CD4-positive, alpha-beta T cell treated with Interleukin-15 for 4 hours (primary cell): ENCODE results near the gene SIRPB2.
A peak's percentile ranks its signal among the peaks of the same experiment; 100 is the strongest.

ENCODE experiments used
- DNase-seq: peaks from one replicate; pipeline ENCODE4 v3.0.0-alpha.2; 2020; ENCODE audit warnings: low spot score

Gene SIRPB2

GRCh38 chr20:1491281-1491840, at the start of gene SIRPB2:
Gene SIRPB2, minus strand, starts transcription at chr20:1491420. Its CDS starts 61 bp downstream, at chr20:1491359.
- no peak for DNase-seq

DNA sequence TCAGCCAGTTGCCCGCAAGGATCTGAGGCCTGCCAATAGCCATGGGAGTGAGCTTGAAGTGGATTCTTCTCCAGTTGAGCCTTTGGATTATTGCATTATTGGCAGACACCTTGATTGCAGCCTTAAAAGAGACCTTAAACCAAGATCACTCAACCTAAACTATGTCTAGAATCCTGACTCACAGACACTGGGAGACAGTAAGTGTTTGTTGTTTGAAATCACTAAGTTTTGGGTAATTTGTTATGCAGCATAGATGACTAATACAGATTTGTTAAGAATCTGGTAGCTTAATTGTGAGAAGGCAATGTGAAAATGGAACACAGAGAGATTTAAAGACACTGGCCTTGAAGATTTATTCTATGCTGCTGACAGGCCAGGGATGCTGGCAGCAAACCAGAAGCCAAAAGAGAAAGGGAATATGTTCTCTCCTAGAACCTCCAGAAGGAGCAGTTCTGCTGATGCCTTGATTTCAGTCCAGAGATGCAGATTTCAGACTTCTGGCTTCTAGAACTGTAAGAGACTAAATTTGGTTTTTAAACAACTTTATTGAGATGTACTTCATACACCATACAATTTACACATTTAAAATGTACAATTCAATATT, 48.7 kb upstream of the SIRPB2 start:
- no peak for DNase-seq

DNA sequence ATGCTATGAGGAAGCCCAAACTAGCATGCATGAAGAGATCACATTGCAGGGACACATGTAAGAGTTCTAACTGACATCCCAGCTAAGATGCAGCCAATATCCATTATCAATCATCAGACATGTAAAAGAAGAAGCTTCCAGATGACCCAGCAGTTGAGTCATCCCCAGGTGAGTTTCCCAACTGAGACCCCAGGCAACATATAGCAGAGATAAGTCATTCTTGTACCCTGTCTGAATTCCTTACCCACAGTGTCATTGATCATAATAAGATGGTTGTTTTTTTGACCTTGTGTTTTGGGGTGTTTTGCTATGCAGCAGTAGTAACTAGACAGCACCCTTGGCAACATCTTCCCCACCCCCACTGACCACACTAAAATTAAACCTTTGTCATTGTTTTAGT, 47.4 kb upstream of the SIRPB2 start:
- no peak for DNase-seq

- DNase-seq = no peak
Observed at GRCh38 chr20:1537731-1538058, 46.5 kb upstream of the SIRPB2 start.

DNA sequence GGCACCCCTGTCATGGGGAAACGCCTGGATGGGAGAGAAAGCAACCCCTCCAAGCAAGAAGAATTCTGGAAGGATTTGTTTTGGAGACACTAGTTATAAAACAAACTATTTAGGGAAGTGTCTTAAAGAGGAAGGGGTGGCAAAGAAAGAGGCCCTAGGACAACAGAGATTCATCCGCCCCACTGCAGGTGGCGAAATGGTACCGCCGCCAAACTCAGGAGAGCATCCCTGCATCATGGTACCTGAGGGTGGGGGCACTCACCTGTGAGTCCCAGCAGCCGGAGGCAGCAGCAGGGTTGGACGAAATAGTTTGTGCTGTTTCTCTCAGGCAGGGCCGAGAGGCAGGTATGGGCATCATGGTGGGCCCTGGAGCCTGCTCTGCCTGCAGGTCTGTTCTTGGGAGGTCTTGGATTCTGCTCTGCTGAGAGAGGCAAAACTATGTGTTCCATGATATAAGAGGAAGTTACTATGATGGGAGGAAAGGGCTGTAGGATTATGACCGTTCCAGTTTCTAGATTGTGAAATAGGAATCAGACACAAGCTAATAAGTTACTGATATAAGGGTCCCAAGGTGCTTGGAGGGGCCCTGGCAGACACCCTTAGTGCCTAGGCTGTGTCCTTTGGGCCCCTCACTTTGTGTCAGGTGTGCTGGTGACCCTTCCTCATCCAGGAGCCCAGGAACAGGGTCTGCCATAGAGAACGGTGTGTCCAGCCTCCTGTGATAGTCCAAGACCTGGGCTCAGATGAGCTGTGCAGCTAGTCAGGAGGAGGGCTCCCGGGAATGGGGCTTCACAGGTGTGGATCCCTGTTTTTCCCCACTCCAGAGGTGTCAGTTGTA, 45.9 kb upstream of the SIRPB2 start:
- no peak for DNase-seq

DNA sequence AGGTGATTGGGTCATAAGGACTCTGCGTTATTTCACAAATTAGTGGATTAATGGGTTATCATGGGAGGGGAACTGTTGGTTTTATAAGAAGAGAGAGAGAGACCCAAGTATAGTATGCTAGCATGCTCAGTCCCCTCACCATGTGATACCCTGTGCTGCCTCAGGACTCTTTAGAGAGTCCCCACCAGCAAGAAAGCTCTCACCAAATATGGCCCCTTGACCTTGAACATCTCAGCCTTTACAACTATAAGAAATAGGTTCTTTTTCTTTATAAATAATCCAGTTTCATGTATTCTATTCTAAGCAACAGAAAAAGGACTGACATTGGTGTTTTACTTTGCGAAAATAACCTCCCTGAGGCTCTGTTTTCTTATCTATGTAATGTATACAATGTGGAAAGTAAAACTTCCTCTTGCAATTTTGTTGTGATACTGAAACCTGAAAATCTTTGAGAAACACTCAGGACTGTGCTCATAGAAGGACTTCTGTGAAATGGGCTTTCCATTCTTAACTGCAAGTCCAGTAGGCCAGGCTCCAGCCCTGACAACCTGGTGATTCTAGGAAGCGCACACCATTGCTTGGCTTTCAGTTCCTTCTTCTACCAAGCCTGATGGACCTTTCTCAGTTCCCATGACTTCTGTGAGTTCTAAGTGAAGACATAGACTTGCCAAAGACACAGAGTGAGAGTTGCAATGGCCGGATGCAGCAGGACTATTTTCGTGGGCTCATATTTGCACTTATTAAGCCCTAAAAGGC, 44.4 kb upstream of the SIRPB2 start:
- no peak for DNase-seq

- DNase-seq = no peak
Observed at GRCh38 chr20:1534526-1534925, 43.3 kb upstream of the SIRPB2 start.

GRCh38 chr20:1533059-1533458, 41.8 kb upstream of the SIRPB2 start:
- peak; percentile 19 for DNase-seq

DNA sequence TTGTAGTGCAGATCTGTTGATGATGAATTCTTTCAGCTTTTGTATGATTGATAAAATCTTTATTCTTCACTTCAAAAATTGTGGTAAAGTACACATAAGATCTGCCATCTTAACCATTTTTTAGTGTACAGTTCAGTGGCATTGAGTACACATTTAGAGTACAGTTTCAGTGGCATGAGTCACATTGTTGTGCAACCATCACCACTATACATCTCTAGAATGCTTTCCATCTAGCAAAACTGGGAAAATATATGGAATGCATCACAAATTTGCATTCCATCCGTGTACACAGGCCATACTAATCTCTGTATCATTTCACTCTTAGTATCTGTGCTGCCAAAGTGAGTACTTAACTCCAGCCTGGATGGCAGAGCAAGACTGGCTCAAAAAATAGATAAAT, 37.6 kb upstream of the SIRPB2 start:
- no peak for DNase-seq

DNA sequence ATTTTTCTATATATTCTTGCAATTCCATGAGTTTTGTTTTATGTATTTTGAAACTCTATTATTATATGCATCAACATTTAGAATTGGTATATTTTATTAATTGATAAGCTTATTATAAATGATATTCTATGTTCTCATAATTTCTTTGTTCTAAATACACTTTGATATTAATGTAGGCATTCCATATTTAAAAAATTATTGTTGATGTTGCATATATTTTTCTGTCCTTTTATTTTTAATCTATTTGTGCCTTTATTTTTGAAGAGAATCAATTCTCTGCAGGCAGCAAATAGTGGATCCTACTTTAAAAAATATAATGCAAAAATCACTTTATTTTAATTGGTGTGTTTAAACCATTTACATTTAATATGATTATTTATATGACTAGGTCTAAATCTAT, 36.7 kb upstream of the SIRPB2 start:
- DNase-seq = no peak

- DNase-seq = no peak
Observed at GRCh38 chr20:1526896-1527295, 35.7 kb upstream of the SIRPB2 start.

DNA sequence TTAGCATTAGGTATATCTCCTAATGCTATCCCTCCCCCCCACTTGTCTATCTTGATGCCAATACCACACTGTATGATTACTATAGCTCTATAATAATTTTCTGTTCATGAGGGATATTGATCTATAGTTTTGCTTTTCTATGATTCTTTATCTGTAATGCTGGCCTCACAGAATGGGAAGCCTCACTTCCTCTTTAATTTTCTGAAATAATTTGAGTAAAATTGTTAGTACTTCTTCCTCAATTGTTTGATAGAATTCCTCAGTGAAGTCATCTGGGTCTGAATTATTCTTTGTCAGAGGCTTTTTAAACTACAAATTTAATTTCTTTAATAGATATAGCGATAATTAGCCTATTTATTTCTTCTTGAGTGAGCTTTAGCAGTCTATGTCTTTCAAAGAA, 35.1 kb upstream of the SIRPB2 start:
- DNase-seq = no peak

GRCh38 chr20:1524004-1524403, 32.8 kb upstream of the SIRPB2 start:
- no peak for DNase-seq

DNA sequence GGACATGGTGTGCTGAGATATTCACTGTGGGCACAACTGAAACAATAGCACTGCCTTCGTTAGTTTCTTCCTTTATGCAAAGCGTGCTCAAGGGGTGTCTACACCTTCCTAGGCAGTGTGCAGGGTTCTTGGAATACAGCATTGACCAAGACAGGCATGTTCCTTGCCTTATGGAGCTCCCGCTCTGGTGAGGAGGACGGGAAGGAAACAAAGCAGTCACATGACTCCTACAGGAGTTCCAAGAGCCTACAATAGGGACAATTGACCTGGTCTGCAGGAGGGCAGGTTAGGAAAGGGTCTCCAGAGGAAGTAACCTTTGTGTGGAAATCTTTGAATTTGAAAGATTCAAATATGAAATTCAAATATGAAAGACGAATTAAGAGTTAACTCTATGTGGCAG, 25.8 kb upstream of the SIRPB2 start:
- DNase-seq = no peak

DNA sequence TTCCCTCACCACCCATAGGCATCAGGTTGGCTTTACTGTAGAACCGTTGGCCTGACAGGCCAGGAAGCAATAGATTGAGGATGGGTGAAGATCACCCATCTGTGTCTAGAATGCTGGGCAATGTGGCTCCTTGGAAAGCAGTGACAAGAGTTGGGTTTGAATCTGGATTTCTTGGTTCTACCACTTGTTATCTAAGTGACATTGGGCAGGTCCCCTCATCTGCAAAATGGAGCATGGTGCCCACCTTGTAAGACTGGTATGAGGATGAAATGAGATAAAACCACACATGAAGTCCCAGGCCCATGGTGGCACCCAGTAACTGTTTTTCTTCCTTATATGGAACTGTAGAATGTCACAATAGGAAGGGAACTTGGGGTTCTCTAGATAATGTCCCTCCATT, 22.6 kb upstream of the SIRPB2 start:
- no peak for DNase-seq

DNA sequence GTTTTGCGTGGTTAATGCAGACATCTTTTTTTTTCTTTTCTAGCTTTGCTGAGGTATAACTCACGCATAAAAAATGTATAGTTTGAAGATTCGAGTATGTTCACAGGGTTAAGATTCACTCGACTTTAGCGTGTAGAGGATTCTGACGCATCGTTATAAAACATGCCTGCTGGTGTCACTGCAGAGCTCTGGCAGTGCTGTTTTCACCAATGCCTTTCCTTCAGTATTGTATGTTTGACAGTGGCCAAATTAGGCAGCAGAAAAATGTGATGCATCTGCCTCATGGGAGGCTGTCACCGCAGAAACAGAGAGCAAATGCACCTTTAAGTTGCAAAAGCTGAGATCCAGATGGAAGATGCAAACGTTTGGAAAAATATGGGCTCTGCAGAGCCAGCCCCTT, 18.0 kb upstream of the SIRPB2 start:
- peak; percentile 22 for DNase-seq

- DNase-seq = no peak
Observed at GRCh38 chr20:1508574-1508973, 17.4 kb upstream of the SIRPB2 start.

- no peak for DNase-seq
Observed at GRCh38 chr20:1507276-1507675, 16.1 kb upstream of the SIRPB2 start.

DNA sequence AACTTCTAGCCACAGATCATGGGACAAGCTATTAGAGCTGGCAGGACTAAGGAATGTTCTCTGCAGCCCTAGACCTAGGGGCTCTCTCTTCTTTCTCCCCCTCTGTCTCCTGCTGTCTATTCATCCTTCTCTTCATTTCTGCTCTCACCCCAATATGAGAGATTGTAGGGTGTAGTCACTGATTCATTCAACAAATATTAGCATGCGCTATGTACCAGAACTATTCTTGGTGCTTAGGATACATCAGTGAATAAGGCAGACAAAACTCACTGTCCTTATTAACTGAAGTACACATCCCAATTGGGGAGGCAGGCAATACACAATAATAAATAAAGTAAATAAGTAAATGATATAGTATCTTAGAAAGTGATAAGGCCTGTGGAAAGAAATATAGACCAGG, 14.7 kb upstream of the SIRPB2 start:
- no peak for DNase-seq

- DNase-seq = no peak
Observed at GRCh38 chr20:1505361-1505760, 14.1 kb upstream of the SIRPB2 start.

GRCh38 chr20:1503564-1504227, 12.5 kb upstream of the SIRPB2 start:
- peak; percentile 82 for DNase-seq

- no peak for DNase-seq
Observed at GRCh38 chr20:1500496-1500895, 9.3 kb upstream of the SIRPB2 start.
